ENCODE data around the gene UFSP2. TPM values are rescaled to one million over a fixed set of nuclear protein-coding genes. Genes with fewer than 3 reads are reported as not detected.

The UFSP2 gene
- total RNA-seq, 2 donors from 2014 or later, result 35.1 to 44.7 TPM

- no peak for TF ChIP-seq CTCF (IDR thresholded peaks at IDR 0.05)
- DNase-seq (ENCODE audit: low spot score) (no peak), ATAC-seq (ENCODE audit: insufficient number of reproducible peaks, low FRiP score, low read depth) (no peak)
- H3K27ac ChIP-seq, result no peak overlapping the region
- H3K36me3 ChIP-seq, result no peaks in the 10 kb centered on the region
- H3K27me3 ChIP-seq (replicated peaks; ENCODE audit: insufficient read depth), result no peaks in the 10 kb centered on the region
- H3K9me3 ChIP-seq, result no peaks in the 10 kb centered on the region
- no peak overlapping the region for H3K4me3 ChIP-seq
- peaks cover 0 to 23% of the 10 kb centered on the region in 2 donors for H3K4me1 ChIP-seq (ENCODE audit: control insufficient read depth in 1 of 2, low read depth in 2 of 2)
Measured at GRCh38 chr4:185465707-185466106, 39.9 kb upstream of the UFSP2 start.

GRCh38 chr4:185464887-185465286 is 39.1 kb upstream of the UFSP2 start:
- Histone ChIP-seq H3K36me3 (no peaks in the 10 kb centered on the region), H3K27me3 (replicated peaks; ENCODE audit: insufficient read depth) (no peaks in the 10 kb centered on the region), H3K4me3 (no peak overlapping the region), H3K4me1 (ENCODE audit: control insufficient read depth in 1 of 2, low read depth in 2 of 2) (peaks cover 0 to 17% of the 10 kb centered on the region in 2 donors), H3K27ac (no peak overlapping the region), H3K9me3 (no peaks in the 10 kb centered on the region)
- DNase-seq (ENCODE audit: low spot score) (no peak), ATAC-seq (ENCODE audit: insufficient number of reproducible peaks, low FRiP score, low read depth) (no peak)
- no peak for TF ChIP-seq CTCF (IDR thresholded peaks at IDR 0.05)

GRCh38 chr4:185464183-185464582 is 38.4 kb upstream of the UFSP2 start:
- no peak for DNase-seq (ENCODE audit: low spot score)
- Histone ChIP-seq H3K36me3 (no peaks in the 10 kb centered on the region), H3K27me3 (replicated peaks; ENCODE audit: insufficient read depth) (no peaks in the 10 kb centered on the region), H3K4me3 (no peak overlapping the region), H3K4me1 (ENCODE audit: control insufficient read depth in 1 of 2, low read depth in 2 of 2) (peaks cover 0 to 12% of the 10 kb centered on the region in 2 donors), H3K9me3 (no peaks in the 10 kb centered on the region), H3K27ac (no peak overlapping the region)
- no peak for TF ChIP-seq CTCF (IDR thresholded peaks at IDR 0.05)
- no peak for ATAC-seq (ENCODE audit: insufficient number of reproducible peaks, low FRiP score, low read depth)

GRCh38 chr4:185463541-185463940 is 37.8 kb upstream of the UFSP2 start:
- TF ChIP-seq CTCF (IDR thresholded peaks at IDR 0.05), result no peak

GRCh38 chr4:185461565-185461964 is 35.8 kb upstream of the UFSP2 start:
- Histone ChIP-seq H3K4me1 (ENCODE audit: control insufficient read depth in 1 of 2, low read depth in 2 of 2) (peaks cover 0 to 2% of the 10 kb centered on the region in 2 donors), H3K36me3 (no peaks in the 10 kb centered on the region), H3K27me3 (replicated peaks; ENCODE audit: insufficient read depth) (no peaks in the 10 kb centered on the region), H3K9me3 (no peaks in the 10 kb centered on the region), H3K27ac (no peak overlapping the region), H3K4me3 (no peak overlapping the region)
- no peak for DNase-seq (ENCODE audit: low spot score)
- TF ChIP-seq CTCF (IDR thresholded peaks at IDR 0.05), result no peak
- no peak for ATAC-seq (ENCODE audit: insufficient number of reproducible peaks, low FRiP score, low read depth)

More at GRCh38 chr4:185463541-185463940, 37.8 kb upstream of the UFSP2 start:
- Histone ChIP-seq H3K9me3 (no peaks in the 10 kb centered on the region), H3K27ac (no peak overlapping the region), H3K27me3 (replicated peaks; ENCODE audit: insufficient read depth) (no peaks in the 10 kb centered on the region), H3K4me3 (no peak overlapping the region), H3K36me3 (no peaks in the 10 kb centered on the region), H3K4me1 (ENCODE audit: control insufficient read depth in 1 of 2, low read depth in 2 of 2) (peaks cover 0 to 12% of the 10 kb centered on the region in 2 donors)
- no peak for ATAC-seq (ENCODE audit: insufficient number of reproducible peaks, low FRiP score, low read depth)
- no peak for DNase-seq (ENCODE audit: low spot score)

All from thoracic aorta (tissue), 2 donors.